Measurements from ENCODE around the gene CC2D1A.
A peak's percentile ranks its signal among the peaks of the same experiment; 100 is the strongest.

The CC2D1A gene

DNA sequence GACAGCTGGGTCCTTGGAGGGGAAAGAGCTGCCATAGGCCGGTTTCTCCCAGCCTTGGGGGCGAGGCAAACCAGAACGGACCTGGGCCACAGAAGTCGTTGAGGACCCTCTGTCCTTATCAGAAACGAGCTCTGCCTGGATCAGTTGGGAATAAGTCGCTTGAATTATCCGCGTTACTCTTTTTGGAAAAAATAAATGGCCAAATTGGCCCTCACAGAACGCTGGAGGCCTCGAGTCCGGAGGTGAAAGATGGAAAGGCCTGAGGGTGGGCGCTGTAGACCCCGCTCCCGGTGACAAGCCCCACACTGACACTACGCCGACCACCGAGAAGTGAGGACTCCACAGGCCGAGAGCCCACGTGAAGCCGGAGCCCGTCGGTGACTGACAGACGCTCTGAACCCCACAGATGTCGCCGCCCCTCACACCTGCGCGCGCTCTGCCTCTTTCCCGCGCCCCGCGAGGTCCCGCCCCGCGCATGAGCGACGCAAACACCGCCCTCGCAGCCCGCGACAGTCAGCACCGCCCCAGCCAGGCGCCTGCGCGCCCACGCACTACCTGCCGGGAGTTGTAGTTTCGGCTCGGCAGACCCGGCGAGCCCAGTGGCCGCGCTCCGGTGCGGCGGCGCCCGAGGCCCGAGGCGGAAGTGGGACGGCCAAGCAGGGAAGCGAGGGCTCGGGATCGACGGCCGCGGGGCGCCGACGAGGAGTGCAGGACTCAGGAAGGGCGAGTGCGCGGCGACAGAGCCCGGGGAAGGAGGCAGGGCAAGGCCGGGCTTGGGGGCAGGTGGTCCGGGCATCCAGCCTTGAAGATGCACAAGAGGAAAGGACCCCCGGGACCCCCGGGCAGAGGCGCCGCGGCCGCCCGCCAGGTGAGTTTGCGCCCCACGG, at the start of gene CC2D1A, which contains the start of gene BRME1:
CC2D1A (plus strand) TSS at position 568 of the 887 bp plus-strand sequence; CDS start at position 809, 241 bp downstream.
BRME1 (minus strand) TSS at position 484 of the 887 bp plus-strand sequence. CDS start 1,225 bp downstream, outside the sequence.
- Histone ChIP-seq H3K36me3 (ENCODE audit: control insufficient read depth, insufficient read depth, low read length) (peaks cover 6% of the 10 kb centered on the region), H3K9ac (ENCODE audit: low read depth, low read length) (peak within 1 kb of the TSS; percentile 57; the same call in 1 of the 2 replicates), H3K4me1 (ENCODE audit: control insufficient read depth, insufficient read depth, low read length) (no peaks in the 10 kb centered on the region), H3K9me3 (ENCODE audit: control insufficient read depth, insufficient read depth, low read length) (no peaks in the 10 kb centered on the region), H3K27ac (ENCODE audit: low read depth, low read length) (no peak within 1 kb of the TSS), H3K27me3 (ENCODE audit: control insufficient read depth, insufficient read depth, low read length) (peaks cover 10% of the 10 kb centered on the region), H3K4me3 (ENCODE audit: low read depth, low read length) (peak within 1 kb of the TSS; percentile 90)

DNA sequence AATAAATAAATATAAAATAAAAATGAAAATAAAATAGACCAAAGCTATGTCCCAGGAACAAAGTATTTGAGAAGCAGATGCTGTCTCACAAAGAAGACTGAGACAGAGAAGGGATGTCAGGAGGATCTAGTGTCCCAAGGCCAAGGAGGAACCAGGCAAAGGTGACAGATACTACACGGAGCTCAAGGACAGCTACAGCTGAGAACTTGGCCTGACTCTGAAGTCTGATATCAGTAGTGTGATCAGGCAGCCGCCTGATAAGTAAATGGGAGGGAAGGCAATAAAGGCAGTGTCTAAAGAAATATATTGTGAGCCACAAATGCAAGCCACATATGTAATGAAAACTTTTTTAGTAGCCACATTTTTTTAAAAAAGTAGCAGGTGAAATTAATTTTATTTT, 49.5 kb upstream of the CC2D1A start:
- H3K4me1 ChIP-seq (ENCODE audit: control insufficient read depth, insufficient read depth, low read length): peaks cover 4% of the 10 kb centered on the region
- H3K36me3 ChIP-seq (ENCODE audit: control insufficient read depth, insufficient read depth, low read length): no peaks in the 10 kb centered on the region
- H3K9ac ChIP-seq (ENCODE audit: low read depth, low read length): no peak overlapping the region
- H3K9me3 ChIP-seq (ENCODE audit: control insufficient read depth, insufficient read depth, low read length): no peaks in the 10 kb centered on the region
- no peaks in the 10 kb centered on the region for H3K27me3 ChIP-seq (ENCODE audit: control insufficient read depth, insufficient read depth, low read length)
- no peak overlapping the region for H3K27ac ChIP-seq (ENCODE audit: low read depth, low read length)
- no peak overlapping the region for H3K4me3 ChIP-seq (ENCODE audit: low read depth, low read length)

DNA sequence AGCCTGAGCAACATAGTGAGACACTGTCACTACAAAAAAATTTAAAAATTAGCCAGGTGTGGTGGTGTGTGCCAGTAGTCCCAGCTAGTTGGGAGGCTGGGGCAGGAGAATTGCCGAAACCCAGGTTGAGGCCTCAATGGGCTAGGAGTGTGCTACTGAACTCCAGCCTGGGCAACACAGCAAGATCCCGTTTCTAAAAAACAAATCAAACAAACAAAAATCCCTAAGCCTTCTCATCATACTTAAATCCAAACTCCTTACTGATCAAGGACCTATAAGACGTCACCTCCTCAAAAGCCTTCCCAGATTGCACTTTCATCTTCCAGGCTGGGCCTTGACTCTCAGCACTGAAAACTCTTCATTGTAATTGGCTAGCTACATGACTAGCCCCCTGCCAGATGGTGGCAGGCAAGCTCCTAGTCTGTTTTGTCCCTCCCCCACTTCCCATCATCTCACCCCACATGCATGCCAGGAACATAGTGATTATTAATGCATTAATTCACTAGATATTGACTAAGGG, 46.6 kb upstream of the CC2D1A start:
- H3K9me3 ChIP-seq (ENCODE audit: control insufficient read depth, insufficient read depth, low read length): no peaks in the 10 kb centered on the region
- no peaks in the 10 kb centered on the region for H3K36me3 ChIP-seq (ENCODE audit: control insufficient read depth, insufficient read depth, low read length)
- H3K4me1 ChIP-seq (ENCODE audit: control insufficient read depth, insufficient read depth, low read length): peaks cover 7% of the 10 kb centered on the region
- H3K9ac ChIP-seq (ENCODE audit: low read depth, low read length): no peak overlapping the region
- peaks cover 14% of the 10 kb centered on the region for H3K27me3 ChIP-seq (ENCODE audit: control insufficient read depth, insufficient read depth, low read length)
- H3K27ac ChIP-seq (ENCODE audit: low read depth, low read length): no peak overlapping the region
- no peak overlapping the region for H3K4me3 ChIP-seq (ENCODE audit: low read depth, low read length)

DNA sequence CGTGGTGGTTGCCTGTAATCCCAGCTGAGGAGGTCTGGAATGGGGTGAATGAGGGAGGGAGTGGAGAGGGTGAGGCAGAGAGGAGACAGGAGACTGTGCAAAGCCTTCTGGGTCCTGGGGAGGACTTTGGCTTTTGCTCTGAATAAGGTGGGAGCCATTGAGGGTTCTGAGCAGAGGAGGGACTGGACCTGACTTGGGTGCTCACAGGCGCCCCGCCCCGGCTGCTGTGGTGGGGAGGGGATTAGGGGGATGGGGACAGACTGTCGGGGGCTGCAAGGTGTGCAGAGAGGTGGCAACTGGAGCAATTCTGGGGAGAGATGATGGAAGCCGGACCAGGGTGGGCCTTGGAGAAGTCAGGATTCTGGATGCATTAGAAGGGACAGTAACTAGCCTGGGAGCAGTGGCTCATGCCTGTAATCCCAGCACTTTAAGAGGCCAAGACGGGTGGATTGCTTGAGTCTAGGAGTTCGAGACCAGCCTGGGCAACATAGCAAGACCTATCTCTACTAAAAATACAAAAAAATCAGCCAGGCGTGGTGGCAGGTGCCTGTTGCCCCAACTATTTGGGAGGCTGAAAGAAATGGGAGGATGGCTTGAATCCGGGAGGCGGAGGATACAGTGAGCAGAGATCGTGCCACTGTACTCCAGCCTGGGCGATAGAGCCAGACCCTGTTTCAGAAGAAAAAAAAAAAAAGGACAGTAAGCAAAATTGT, 45.2 kb upstream of the CC2D1A start:
- Histone ChIP-seq H3K4me1 (ENCODE audit: control insufficient read depth, insufficient read depth, low read length) (peaks cover 7% of the 10 kb centered on the region), H3K27ac (ENCODE audit: low read depth, low read length) (no peak overlapping the region), H3K9ac (ENCODE audit: low read depth, low read length) (no peak overlapping the region), H3K27me3 (ENCODE audit: control insufficient read depth, insufficient read depth, low read length) (peaks cover 23% of the 10 kb centered on the region), H3K36me3 (ENCODE audit: control insufficient read depth, insufficient read depth, low read length) (no peaks in the 10 kb centered on the region), H3K4me3 (ENCODE audit: low read depth, low read length) (no peak overlapping the region), H3K9me3 (ENCODE audit: control insufficient read depth, insufficient read depth, low read length) (no peaks in the 10 kb centered on the region)

DNA sequence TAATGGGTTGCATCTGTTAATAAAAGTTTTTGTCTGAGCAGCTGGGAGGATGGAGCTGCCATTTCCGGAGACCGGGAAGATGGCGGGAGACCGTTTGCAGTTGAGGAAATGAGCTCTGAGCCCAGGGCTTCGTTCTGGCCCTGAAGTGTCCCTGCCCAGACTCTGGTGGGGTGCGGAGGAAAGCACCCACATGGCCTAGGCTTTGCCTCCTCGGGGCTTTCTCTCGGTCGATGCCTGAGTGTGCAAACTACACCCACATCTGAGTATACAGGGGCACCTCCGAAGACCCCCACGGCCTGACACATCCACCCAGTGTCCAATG, 44.6 kb upstream of the CC2D1A start:
- Histone ChIP-seq H3K36me3 (ENCODE audit: control insufficient read depth, insufficient read depth, low read length) (no peaks in the 10 kb centered on the region), H3K27me3 (ENCODE audit: control insufficient read depth, insufficient read depth, low read length) (peaks cover 29% of the 10 kb centered on the region), H3K9me3 (ENCODE audit: control insufficient read depth, insufficient read depth, low read length) (no peaks in the 10 kb centered on the region), H3K9ac (ENCODE audit: low read depth, low read length) (0 out of 2 replicates have a peak overlapping the region, but pooled peaks have one; percentile 4), H3K4me3 (ENCODE audit: low read depth, low read length) (no peak overlapping the region), H3K27ac (ENCODE audit: low read depth, low read length) (no peak overlapping the region), H3K4me1 (ENCODE audit: control insufficient read depth, insufficient read depth, low read length) (peaks cover 7% of the 10 kb centered on the region)

DNA sequence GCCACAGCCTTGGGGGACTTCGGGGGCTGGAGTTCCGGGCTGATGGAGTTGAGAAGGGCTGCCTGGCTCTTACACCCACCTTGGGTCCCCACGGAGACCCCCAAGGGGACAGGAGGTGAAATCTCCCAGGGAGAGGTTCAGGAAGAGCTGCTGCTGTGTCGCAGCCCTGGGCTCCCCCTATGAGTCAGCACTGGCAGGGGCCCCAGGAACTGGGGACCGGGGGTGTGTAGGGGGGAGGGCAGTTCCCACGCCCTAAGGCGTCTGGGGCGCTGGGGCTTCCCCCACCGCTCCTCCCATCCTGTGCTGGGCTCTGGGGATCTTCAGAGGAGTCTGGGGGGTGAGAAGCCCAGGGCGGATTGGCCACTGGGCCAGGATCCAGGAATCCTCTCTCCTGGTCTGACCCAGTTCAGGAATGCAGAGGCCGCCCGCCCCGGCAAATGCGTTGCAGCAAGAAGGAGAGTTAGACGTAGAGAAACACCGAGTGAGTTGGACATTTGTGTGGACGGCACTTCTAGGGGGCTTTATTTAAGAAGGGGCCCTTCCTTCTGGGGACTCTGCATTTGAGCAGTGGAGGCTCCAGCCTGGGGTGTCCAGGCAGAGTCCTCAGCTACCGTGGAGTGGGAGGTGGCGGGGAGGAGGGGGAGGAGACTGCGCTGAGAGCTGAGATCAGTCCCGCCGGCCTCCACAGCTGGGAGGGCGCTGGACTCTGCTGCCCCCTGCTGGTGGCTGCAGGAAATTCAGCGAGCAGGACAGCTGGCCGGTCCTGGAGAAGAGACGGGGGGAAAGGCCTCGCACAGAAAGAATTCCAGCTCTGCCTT, 44.1 kb upstream of the CC2D1A start:
- Histone ChIP-seq H3K9me3 (ENCODE audit: control insufficient read depth, insufficient read depth, low read length) (no peaks in the 10 kb centered on the region), H3K27ac (ENCODE audit: low read depth, low read length) (peak overlapping the region; percentile 70), H3K36me3 (ENCODE audit: control insufficient read depth, insufficient read depth, low read length) (no peaks in the 10 kb centered on the region), H3K4me3 (ENCODE audit: low read depth, low read length) (peak overlapping the region; percentile 59), H3K4me1 (ENCODE audit: control insufficient read depth, insufficient read depth, low read length) (peaks cover 7% of the 10 kb centered on the region), H3K27me3 (ENCODE audit: control insufficient read depth, insufficient read depth, low read length) (peaks cover 34% of the 10 kb centered on the region), H3K9ac (ENCODE audit: low read depth, low read length) (0 out of 2 replicates have a peak overlapping the region, but pooled peaks have one; percentile 21)

DNA sequence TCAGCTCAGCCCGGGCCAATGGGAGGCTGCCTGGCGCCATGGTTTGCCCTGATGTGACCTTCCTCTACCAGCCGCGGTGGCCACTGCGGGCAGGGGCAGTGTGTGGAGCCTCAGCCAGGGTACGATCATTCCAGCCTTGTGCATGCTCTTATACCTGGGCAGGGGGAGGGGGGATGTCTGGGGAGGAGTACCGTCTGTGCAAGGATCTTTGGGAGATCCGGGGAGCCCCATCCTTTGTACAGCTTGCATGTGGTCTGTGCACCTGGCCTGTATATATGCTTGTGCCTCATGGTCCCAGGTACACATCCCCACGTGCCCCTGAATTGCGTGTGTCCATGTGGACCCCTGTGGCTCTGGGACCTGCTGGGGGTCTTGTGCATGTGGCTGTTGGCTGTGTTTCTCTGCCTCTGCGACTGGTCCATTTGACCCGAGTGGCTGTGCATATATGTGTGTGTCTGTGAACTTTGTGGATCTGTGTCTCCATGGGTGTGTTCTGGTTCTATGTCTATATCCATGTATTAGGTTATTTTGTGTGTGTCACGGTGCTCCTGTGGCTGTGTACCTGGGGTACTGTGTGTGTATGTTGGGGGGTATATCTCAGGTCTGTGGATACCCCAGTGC, 41.8 kb upstream of the CC2D1A start:
- Histone ChIP-seq H3K4me3 (ENCODE audit: low read depth, low read length) (no peak overlapping the region), H3K27ac (ENCODE audit: low read depth, low read length) (no peak overlapping the region), H3K9me3 (ENCODE audit: control insufficient read depth, insufficient read depth, low read length) (no peaks in the 10 kb centered on the region), H3K36me3 (ENCODE audit: control insufficient read depth, insufficient read depth, low read length) (no peaks in the 10 kb centered on the region), H3K27me3 (ENCODE audit: control insufficient read depth, insufficient read depth, low read length) (peaks cover 57% of the 10 kb centered on the region), H3K9ac (ENCODE audit: low read depth, low read length) (no peak overlapping the region), H3K4me1 (ENCODE audit: control insufficient read depth, insufficient read depth, low read length) (peaks cover 7% of the 10 kb centered on the region)

DNA sequence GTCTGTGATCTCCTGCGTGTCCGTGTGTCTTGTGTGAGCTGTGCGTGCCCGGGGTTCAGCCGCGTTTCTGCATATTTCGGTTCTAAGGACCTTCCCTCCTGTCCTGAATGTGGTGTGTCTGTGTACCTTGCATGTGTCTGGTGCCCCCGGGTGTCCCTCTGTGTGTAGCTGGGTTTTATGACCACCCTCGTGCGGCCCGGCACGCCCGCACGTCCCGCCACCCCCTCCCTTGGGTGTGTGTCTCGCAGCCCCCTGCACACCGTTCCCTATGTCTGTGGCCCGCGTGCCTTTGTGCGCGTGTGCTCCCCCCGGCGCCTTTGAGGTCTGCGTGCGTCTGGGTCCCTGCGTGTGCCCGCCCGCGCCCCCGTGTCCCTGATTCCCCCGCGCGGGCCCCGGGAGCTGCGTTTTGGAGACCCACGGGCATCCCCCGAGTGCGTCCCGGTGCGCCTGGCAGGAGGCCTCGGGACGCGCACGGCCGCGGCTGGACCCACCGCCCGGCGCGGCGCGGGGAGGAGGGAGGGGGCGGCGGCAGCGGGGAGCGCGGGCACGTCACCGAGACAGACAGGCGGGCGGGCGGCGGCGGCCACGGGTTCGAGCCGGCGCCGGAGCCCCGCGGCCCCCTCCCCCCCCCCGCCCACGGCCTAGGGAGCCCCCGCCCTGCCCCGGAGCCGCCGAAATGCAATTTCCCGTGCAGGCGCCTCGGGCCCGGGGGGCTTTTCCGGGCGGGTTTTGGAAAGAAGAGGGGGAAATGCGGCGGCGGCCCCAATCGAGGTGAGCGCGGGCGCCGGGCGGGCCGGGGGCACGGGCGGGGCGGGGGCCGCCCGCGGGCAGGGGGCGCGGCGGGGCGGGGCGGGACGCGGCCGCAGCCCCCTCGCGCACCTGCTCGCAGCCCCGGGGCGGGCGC, 41.1 kb upstream of the CC2D1A start:
- Histone ChIP-seq H3K27me3 (ENCODE audit: control insufficient read depth, insufficient read depth, low read length) (peaks cover 62% of the 10 kb centered on the region), H3K4me3 (ENCODE audit: low read depth, low read length) (peak overlapping the region; percentile 46; the same call in 1 of the 2 replicates), H3K27ac (ENCODE audit: low read depth, low read length) (no peak overlapping the region), H3K4me1 (ENCODE audit: control insufficient read depth, insufficient read depth, low read length) (peaks cover 7% of the 10 kb centered on the region), H3K9me3 (ENCODE audit: control insufficient read depth, insufficient read depth, low read length) (no peaks in the 10 kb centered on the region), H3K9ac (ENCODE audit: low read depth, low read length) (no peak overlapping the region), H3K36me3 (ENCODE audit: control insufficient read depth, insufficient read depth, low read length) (no peaks in the 10 kb centered on the region)

DNA sequence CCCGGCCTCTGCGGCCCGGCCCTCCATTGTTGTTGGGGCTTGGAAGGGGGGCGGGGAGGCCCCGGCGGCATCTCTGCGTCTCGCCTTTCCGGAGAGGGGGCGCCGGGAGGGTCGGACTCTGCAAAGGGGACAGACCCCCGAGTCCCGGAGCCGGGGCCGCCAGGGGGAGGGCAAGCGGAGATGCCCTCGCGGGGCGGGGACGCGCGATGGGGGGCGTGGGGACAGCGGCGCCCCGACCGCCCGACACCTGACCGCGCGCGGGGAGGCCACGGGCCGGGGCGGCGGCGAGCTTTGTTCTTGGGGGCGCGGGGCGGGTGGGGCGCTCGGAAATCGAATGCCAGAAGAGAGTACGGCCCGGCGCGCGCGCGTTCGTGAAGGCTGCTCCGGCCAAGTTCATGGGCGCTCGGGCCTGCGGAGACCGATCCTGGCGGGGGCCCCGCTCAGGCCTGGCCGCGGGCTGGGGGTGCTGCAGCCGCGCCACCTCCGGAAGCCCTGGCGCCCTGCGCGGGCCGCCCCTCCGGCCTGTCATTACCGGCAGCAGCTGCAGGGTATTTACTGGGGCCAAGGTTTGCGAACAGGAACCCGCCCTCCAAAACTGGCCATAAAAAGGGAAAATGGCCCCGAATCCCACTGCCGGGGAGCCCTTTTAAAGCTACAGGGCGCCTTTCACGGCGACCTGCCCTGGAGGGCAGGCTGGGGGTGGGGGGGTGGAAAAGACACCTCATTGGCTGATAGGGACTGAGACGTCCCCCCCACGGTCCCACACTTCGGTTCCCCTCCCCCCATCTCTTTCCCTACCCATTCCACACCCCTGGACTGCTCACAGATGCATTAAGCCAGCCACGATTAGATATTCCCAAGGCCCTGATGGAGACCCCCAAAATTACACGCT, 40.2 kb upstream of the CC2D1A start:
- H3K27ac ChIP-seq (ENCODE audit: low read depth, low read length): no peak overlapping the region
- H3K4me3 ChIP-seq (ENCODE audit: low read depth, low read length): peak overlapping the region; percentile 46; the same call in 1 of the 2 replicates
- H3K4me1 ChIP-seq (ENCODE audit: control insufficient read depth, insufficient read depth, low read length): peaks cover 7% of the 10 kb centered on the region
- H3K9ac ChIP-seq (ENCODE audit: low read depth, low read length): no peak overlapping the region
- no peaks in the 10 kb centered on the region for H3K9me3 ChIP-seq (ENCODE audit: control insufficient read depth, insufficient read depth, low read length)
- peaks cover 69% of the 10 kb centered on the region for H3K27me3 ChIP-seq (ENCODE audit: control insufficient read depth, insufficient read depth, low read length)
- H3K36me3 ChIP-seq (ENCODE audit: control insufficient read depth, insufficient read depth, low read length): no peaks in the 10 kb centered on the region
